Hepatocyte (in vitro differentiated cells): ENCODE measurements around the gene GABRE. TPM values are rescaled to one million over a fixed set of nuclear protein-coding genes. Genes with fewer than 3 reads are reported as not detected.

Experiments
- DNase-seq: peaks from one replicate; pipeline ENCODE4 v3.0.0-alpha.2; 2016; ENCODE audit warnings: low spot score
- H2AFZ ChIP-seq: fragments of 200-600 bp; sonication (generic); 2 replicates; pipeline ENCODE4 v1.6.0; 2016; ENCODE audit warnings: antibody characterized with exemption, mild to moderate bottlenecking
- H3K27ac ChIP-seq: fragments of 200-600 bp; sonication (generic); 2 replicates; pipeline ENCODE4 v1.5.1; 2016; ENCODE audit warnings: mild to moderate bottlenecking
- H3K27me3 ChIP-seq: fragments of 200-600 bp; sonication (generic); 2 replicates; pipeline ENCODE4 v1.6.1; 2016
- H3K36me3 ChIP-seq: fragments of 200-600 bp; sonication (generic); replicated peaks from 2 replicates; pipeline ENCODE4 v1.5.1; 2016; ENCODE audit warnings: low read depth; ENCODE audit not compliant: insufficient read depth
- H3K4me1 ChIP-seq: fragments of 200-600 bp; sonication (generic); 2 replicates; pipeline ENCODE4 v1.5.1; 2016; ENCODE audit warnings: mild to moderate bottlenecking, moderate library complexity; ENCODE audit not compliant: insufficient read depth
- H3K4me2 ChIP-seq: fragments of 200-600 bp; sonication (generic); 2 replicates; pipeline ENCODE4 v1.6.0; 2016
- H3K4me3 ChIP-seq: fragments of 200-600 bp; sonication (generic); 2 replicates; pipeline ENCODE4 v1.5.1; 2016; ENCODE audit warnings: mild to moderate bottlenecking
- H3K79me2 ChIP-seq: fragments of 200-600 bp; sonication (generic); 2 replicates; pipeline ENCODE4 v1.6.0; 2017; ENCODE audit warnings: mild to moderate bottlenecking
- H3K9me2 ChIP-seq: fragments of 200-600 bp; sonication (generic); replicated peaks from 2 replicates; pipeline ENCODE4 v1.6.0; 2017; ENCODE audit warnings: mild to moderate bottlenecking; ENCODE audit not compliant: insufficient read depth
- H3K9me3 ChIP-seq: fragments of 200-600 bp; sonication (generic); 2 replicates; pipeline ENCODE4 v1.5.1; 2016; ENCODE audit warnings: low read depth, mild to moderate bottlenecking
- H4K20me1 ChIP-seq: fragments of 200-600 bp; sonication (generic); 2 replicates; pipeline ENCODE4 v1.6.0; 2016; ENCODE audit warnings: mild to moderate bottlenecking; ENCODE audit not compliant: insufficient read depth, poor library complexity, severe bottlenecking
- CTCF ChIP-seq: fragments of 200-600 bp; sonication (generic); IDR thresholded peaks from 2 replicates; pipeline ENCODE4 v1.5.1; 2016; ENCODE audit warnings: antibody characterized with exemption, mild to moderate bottlenecking; ENCODE audit not compliant: poor library complexity
- EZH2 ChIP-seq: fragments of 200-600 bp; sonication (generic); IDR thresholded peaks from 2 replicates; pipeline ENCODE4 v1.6.1; 2016; ENCODE audit warnings: antibody characterized with exemption, mild to moderate bottlenecking, borderline replicate concordance
- EZH2phosphoT487 ChIP-seq: fragments of 200-600 bp; sonication (generic); IDR thresholded peaks from one replicate; pipeline ENCODE4 v1.6.1; 2018; ENCODE audit warnings: antibody characterized with exemption, mild to moderate bottlenecking, low read depth, moderate library complexity; ENCODE audit not compliant: unreplicated experiment, severe bottlenecking
- whole genome bisulfite sequencing: methylation state at CpG from one replicate; pipeline ENCODE4 v1.1.6; 2016; ENCODE audit warnings: low lambda C conversion rate; ENCODE audit errors: missing lambda C conversion rate; 5-methylcytosine and 5-hydroxymethylcytosine counted together
- polyA plus RNA-seq: library from polyadenylated mRNA; unstranded; fragments of >200 nt; fragmentation: Nextera tagmentation; extraction: Ambion mirVana; gene quantifications from 2 replicates; pipeline ENCODE4 v1.2.1, GENCODE V29; 2016
- total RNA-seq: library from RNA; depleted of rRNA; stranded (reverse); fragments of >200 nt; gene quantifications from 2 replicates; pipeline ENCODE4 v1.2.3, GENCODE V29; 2014

GABRE gene
- total and polyA plus RNA-seq, 2 experiments from 2014 or later: 9.0 to 15.1 TPM

- H3K9me3 ChIP-seq: no peaks in the 10 kb centered on the region
- no peak for DNase-seq
- no peaks in the 10 kb centered on the region for H3K9me2 ChIP-seq
- no peaks in the 10 kb centered on the region for H4K20me1 ChIP-seq
- WGBS: 69% methylated on average over 4 of the region's 4 CpGs
- TF ChIP-seq EZH2: no peak
- no peak for TF ChIP-seq CTCF
- TF ChIP-seq EZH2phosphoT487: no peak
- H3K27ac ChIP-seq: no peak overlapping the region
- H3K27me3 ChIP-seq: no peaks in the 10 kb centered on the region
- H3K4me2 ChIP-seq: no peak overlapping the region
- peaks cover 6% of the 10 kb centered on the region for H3K4me1 ChIP-seq
- H3K79me2 ChIP-seq: no peaks in the 10 kb centered on the region
- no peaks in the 10 kb centered on the region for H3K36me3 ChIP-seq
- H3K4me3 ChIP-seq: no peak overlapping the region
- H2AFZ ChIP-seq: no peak overlapping the region
These were observed 11.1 kb upstream of the GABRE start for GRCh38 chrX:151985531-151985930.

- Histone ChIP-seq H4K20me1 (no peaks in the 10 kb centered on the region), H3K4me3 (no peak overlapping the region), H3K9me3 (no peaks in the 10 kb centered on the region), H3K27me3 (no peaks in the 10 kb centered on the region), H2AFZ (no peak overlapping the region), H3K9me2 (no peaks in the 10 kb centered on the region), H3K4me2 (no peak overlapping the region), H3K27ac (no peak overlapping the region), H3K4me1 (peaks cover 6% of the 10 kb centered on the region), H3K79me2 (no peaks in the 10 kb centered on the region), H3K36me3 (no peaks in the 10 kb centered on the region)
- no peak for DNase-seq
- TF ChIP-seq CTCF (no peak), EZH2 (no peak), EZH2phosphoT487 (no peak)
- WGBS: 73% methylated on average over 4 of the region's 4 CpGs
These were observed 10.4 kb upstream of the GABRE start for GRCh38 chrX:151984902-151985301.

- H3K4me1 ChIP-seq: peaks cover 6% of the 10 kb centered on the region
- no peaks in the 10 kb centered on the region for H3K79me2 ChIP-seq
- no peaks in the 10 kb centered on the region for H3K9me2 ChIP-seq
- 42% methylated on average over 3 of the region's 3 CpGs for WGBS
- H3K4me2 ChIP-seq: no peak overlapping the region
- H3K27ac ChIP-seq: no peak overlapping the region
- H3K27me3 ChIP-seq: no peaks in the 10 kb centered on the region
- TF ChIP-seq CTCF: no peak
- TF ChIP-seq EZH2: no peak
- no peak for TF ChIP-seq EZH2phosphoT487
- H3K36me3 ChIP-seq: no peaks in the 10 kb centered on the region
- no peak overlapping the region for H2AFZ ChIP-seq
- no peaks in the 10 kb centered on the region for H3K9me3 ChIP-seq
- H4K20me1 ChIP-seq: no peaks in the 10 kb centered on the region
- no peak overlapping the region for H3K4me3 ChIP-seq
- DNase-seq: no peak
These were observed 9.9 kb upstream of the GABRE start for GRCh38 chrX:151984328-151984727.

- Histone ChIP-seq H3K9me2 (no peaks in the 10 kb centered on the region), H3K4me3 (no peak overlapping the region), H3K27ac (peak overlapping the region; percentile 91), H3K36me3 (no peaks in the 10 kb centered on the region), H3K27me3 (no peaks in the 10 kb centered on the region), H3K79me2 (no peaks in the 10 kb centered on the region), H4K20me1 (no peaks in the 10 kb centered on the region), H3K4me2 (no peak overlapping the region), H2AFZ (no peak overlapping the region), H3K9me3 (no peaks in the 10 kb centered on the region), H3K4me1 (peaks cover 6% of the 10 kb centered on the region)
- no peak for TF ChIP-seq CTCF
- TF ChIP-seq EZH2: no peak
- no peak for TF ChIP-seq EZH2phosphoT487
- DNase-seq: no peak
These were observed 8.7 kb upstream of the GABRE start for GRCh38 chrX:151983186-151983585.
